Fibroblast of the conjunctiva (primary cell): ENCODE measurements around the gene C1QTNF9B.

Experiments
- DNase-seq: peaks from one replicate; pipeline ENCODE4 v3.0.0-alpha.2; 2010; ENCODE audit warnings: low read depth

The C1QTNF9B gene

DNA sequence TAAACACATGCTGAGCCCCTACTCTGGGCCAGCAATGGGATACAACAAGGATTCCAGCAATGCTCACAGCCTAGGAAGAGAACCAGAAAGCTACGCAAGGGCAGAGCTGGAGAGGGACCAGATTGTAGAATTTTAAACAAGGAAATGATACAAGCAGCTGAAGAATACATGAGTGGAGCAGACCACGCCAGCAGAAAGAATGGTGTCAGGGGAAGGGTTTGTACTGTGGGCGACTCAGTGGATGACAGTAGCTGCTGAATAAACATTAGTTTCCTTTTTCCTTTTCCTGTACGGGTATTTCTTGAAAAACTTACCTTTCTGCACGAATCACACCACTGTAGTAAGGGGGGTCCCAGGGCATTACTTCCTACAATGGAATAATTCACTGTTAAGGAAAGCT lies 38.8 kb downstream of the C1QTNF9B start:
- no peak for DNase-seq

DNA sequence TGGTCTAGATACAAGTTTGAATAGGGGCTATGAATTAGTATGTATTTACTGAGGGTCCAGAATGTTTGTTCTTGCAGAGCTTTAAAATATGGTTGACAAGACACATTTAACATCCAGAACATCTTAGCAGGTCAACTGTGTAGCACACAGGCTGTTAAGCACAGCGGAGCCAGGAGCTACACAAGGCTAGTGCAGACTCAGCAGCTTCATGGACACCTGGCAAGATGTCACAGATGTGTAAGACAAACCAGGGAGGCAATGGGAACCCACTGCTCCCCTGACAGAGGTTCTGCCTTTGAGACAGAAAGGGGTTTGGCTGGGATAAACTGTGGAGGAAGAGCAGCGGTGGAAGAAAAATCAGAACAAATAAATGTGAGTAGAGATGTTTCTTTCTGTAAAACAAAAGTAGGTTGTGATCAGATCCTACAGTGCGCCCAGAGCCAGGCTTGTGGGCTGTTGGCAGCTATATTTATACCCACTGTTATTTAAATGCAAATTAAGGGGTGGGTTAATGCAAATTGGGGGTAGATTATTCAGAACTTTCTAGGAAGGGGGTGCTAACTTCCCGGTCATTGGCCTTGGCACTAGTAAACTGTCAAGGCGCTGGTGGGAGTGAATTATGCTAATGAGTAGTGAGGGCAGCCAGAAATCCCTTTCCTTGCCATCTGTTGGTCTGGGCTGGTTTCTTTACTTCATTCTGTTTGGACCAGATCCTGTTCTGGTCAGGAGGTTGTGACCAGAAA lies 41.1 kb downstream of the C1QTNF9B start:
- no peak for DNase-seq

DNA sequence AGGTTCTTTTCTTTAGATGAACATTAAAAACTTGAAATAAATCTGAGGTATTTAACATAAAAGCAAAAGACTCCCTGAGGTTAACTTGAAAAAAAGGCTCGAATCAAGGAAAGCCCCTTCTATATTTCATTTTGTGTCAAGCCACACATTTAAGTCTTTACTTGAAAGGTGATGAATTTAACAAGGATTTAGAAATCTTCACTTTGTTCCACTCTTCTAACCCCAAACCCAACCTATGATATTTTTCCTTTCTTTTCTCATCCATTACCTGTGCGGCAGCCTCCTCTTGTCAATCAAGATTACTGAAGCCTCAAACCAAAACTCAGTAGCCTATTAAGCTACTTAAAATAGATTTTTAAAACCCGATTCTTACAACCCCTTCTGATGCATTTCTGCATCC lies 41.9 kb downstream of the C1QTNF9B start:
- DNase-seq, result no peak

DNA sequence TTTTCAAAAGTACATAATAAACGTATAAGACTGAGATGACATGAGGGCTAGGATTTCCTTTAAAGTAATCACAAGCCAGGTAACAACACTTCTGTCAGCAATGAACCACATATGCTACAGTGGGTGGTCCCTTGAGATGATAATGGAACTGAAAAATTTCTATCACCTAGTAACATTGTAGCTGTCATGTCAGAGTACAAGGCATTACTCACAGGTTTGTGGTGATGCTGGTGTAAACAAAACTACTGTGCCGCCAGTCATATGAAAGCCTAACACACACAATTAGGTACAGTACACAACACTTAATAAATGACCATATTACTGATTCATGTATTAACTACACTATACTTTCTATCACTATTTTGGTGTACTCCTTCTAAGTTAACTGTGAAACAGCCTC lies 45.0 kb downstream of the C1QTNF9B start:
- DNase-seq, result no peak

GRCh38 chr13:23851106-23851505 lies 46.2 kb downstream of the C1QTNF9B start:
- DNase-seq, result peak; percentile 34

DNA sequence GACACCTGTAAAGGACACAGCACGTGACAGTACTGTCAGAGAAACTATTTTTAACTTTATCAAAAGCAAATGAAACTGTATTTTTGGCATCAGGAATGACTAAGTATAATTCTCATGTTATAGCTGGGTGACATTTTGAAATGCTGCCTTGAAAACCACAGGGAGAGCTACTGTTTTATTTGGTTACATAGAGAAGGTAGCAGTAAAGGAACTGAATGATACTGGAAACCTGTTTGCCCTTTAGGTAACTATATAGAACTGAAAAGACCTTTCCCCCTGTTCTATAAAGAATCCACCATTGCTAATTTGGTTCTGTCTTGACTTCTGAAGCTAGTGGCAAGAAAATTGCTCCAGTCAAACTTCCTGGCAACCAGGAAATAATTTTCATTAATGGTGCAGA lies 47.2 kb downstream of the C1QTNF9B start:
- no peak for DNase-seq

DNA sequence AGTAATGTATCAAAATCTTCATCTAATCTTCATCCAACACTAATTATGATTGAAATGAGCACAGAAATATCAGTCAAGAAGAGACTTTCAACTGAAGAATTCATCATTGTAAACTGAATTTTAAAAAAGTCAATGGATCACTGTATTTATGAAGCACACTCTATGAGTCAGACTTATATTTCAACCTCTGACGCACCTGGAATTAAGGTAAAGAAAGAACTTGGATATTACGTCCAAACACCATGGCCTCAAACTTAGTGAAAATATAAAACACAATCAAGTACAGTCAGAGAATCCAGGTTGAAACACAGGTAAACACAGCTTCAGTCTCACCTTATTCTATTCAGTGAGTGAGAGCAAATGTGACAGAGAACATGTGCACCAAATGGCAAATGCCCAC lies 47.6 kb downstream of the C1QTNF9B start:
- DNase-seq, result no peak

- DNase-seq, result no peak
These were observed 48.6 kb downstream of the C1QTNF9B start for GRCh38 chr13:23848646-23849141.

GRCh38 chr13:23848019-23848418 lies 49.3 kb downstream of the C1QTNF9B start:
- no peak for DNase-seq

DNA sequence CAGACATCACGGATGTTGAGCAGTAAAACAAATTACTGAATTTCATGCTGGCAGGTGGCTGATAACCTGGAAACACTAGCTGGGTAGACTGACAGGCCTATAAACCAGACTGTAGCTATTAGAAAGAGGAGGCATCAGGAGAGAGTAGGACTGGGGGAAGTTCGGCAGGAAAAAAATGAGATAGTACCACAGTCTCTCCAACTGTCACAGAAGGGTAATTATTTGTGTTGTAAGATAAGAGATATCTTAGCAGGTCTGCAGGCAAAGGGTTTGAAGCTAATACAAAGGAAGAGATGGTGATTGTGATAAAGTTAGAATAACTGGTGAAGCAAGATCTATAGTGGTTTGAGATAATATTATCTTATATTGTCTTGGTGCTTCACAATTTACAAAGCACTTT lies 49.8 kb downstream of the C1QTNF9B start:
- no peak for DNase-seq

GRCh38 chr13:23845105-23845725 lies 52.1 kb downstream of the C1QTNF9B start:
- DNase-seq, result no peak

GRCh38 chr13:23844132-23844531 lies 53.2 kb downstream of the C1QTNF9B start:
- DNase-seq, result no peak

DNA sequence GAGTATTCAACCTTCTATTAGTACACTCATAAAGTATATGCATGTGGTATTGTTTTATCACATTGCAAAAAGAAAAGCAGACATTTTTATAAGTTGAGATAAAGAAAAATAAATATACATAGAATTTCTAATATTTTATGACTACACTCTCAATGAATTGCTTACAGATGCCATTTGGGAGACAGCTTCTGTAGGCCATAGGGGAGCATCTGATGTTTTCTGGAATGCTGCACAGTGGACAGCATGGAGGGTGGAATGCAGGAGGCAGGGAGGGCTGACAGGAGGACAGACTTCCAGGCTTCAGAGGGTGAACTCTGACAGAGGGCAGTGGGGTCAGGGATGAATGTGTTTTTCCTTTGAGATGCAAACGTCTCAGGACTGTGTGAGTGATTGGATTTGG lies 53.9 kb downstream of the C1QTNF9B start:
- no peak for DNase-seq

DNA sequence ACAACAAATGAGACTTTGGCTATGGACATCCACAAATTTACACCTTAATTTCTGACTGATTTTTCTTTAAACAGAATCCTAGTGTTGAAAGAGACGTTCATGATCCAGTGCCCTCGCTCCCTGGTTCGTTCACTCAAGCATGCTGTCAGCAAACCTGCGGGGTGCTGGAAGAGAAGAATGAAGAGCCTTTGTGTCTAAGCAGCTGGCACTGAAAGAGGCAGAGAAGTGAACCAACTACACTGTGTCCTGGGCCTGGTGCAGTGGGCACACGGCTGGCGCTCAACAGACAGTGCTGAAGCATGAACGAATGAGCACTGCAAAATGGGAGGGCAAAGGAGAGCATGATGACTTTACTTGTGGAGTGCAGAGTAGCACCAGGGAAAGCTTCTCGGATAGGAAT lies 54.9 kb downstream of the C1QTNF9B start:
- DNase-seq, result no peak
